Measurements from ENCODE around the gene MYO16.

Gene MYO16

GRCh38 chr13:109111141-109111540, 481.7 kb downstream of the MYO16 start:
- Histone ChIP-seq H3K4me3 (ENCODE audit: low read depth, low read length) (no peak overlapping the region), H3K27ac (ENCODE audit: extremely low read depth, low read depth, low read length) (no peak overlapping the region), H3K9me3 (ENCODE audit: control insufficient read depth, insufficient read depth, low read depth, low read length) (no peaks in the 10 kb centered on the region), H3K4me1 (ENCODE audit: control insufficient read depth, insufficient read depth, low read length) (no peaks in the 10 kb centered on the region), H3K36me3 (ENCODE audit: control insufficient read depth in 2 of 2, insufficient read depth in 1 of 2, low read length in 2 of 2) (no peaks in the 10 kb centered on the region)
- TF ChIP-seq ZNF791 (tag by site-specific recombination; IDR thresholded peaks at IDR 0.05) (no peak), ZNF701 (tag by site-specific recombination; IDR thresholded peaks at IDR 0.05) (no peak), ZSCAN30 (tag by site-specific recombination; IDR thresholded peaks at IDR 0.05) (no peak), ZSCAN23 (tag by site-specific recombination; IDR thresholded peaks at IDR 0.05) (no peak), ZNF398 (tag by site-specific recombination; IDR thresholded peaks at IDR 0.05) (no peak), ZSCAN5A (tag by site-specific recombination; IDR thresholded peaks at IDR 0.05) (no peak)
- ChIA-PET CTCF (interaction anchor here (0.7 kb wide), 1 partner anchor 36 kb away, joined by 3 read pairs; no protein-coding TSS in a partner anchor), POLR2A (no interaction called here)

- Histone ChIP-seq H3K36me3 (ENCODE audit: control insufficient read depth in 2 of 2, insufficient read depth in 1 of 2, low read length in 2 of 2) (no peaks in the 10 kb centered on the region), H3K4me1 (ENCODE audit: control insufficient read depth, insufficient read depth, low read length) (no peaks in the 10 kb centered on the region), H3K4me3 (ENCODE audit: low read depth, low read length) (no peak overlapping the region), H3K9me3 (ENCODE audit: control insufficient read depth, insufficient read depth, low read depth, low read length) (no peaks in the 10 kb centered on the region), H3K27ac (ENCODE audit: extremely low read depth, low read depth, low read length) (no peak overlapping the region)
- ChIA-PET CTCF (no interaction called here), POLR2A (no interaction called here)
- no peak for TF ChIP-seq ZNF148 (tag by site-specific recombination; IDR thresholded peaks at IDR 0.05; ENCODE audit: borderline replicate concordance)
- TF ChIP-seq ZBTB26 (tag by site-specific recombination; optimal IDR thresholded peaks at IDR 0.05): no peak
- no peak for TF ChIP-seq ZFHX2 (tag by site-specific recombination; conservative IDR thresholded peaks at IDR 0.05)
- TF ChIP-seq ZSCAN16 (tag by site-specific recombination; IDR thresholded peaks at IDR 0.05): no peak
- no peak for TF ChIP-seq ZNF132 (tag by site-specific recombination; IDR thresholded peaks at IDR 0.05; ENCODE audit: borderline replicate concordance)
- no peak for TF ChIP-seq ZNF518A (tag by site-specific recombination; conservative IDR thresholded peaks at IDR 0.05; ENCODE audit: low read depth)
- no peak for TF ChIP-seq ZNF785 (tag by site-specific recombination; IDR thresholded peaks at IDR 0.05)
- no peak for TF ChIP-seq ZSCAN4 (tag by site-specific recombination; IDR thresholded peaks at IDR 0.05)
- no peak for TF ChIP-seq PRDM6 (tag by site-specific recombination; IDR thresholded peaks at IDR 0.05)
- no peak for TF ChIP-seq ZNF391 (tag by site-specific recombination; IDR thresholded peaks at IDR 0.05; ENCODE audit: borderline replicate concordance, low read depth)
- no peak for TF ChIP-seq ZNF221 (tag by site-specific recombination; IDR thresholded peaks at IDR 0.05; ENCODE audit: borderline replicate concordance)
- no peak for TF ChIP-seq ZSCAN30 (tag by site-specific recombination; IDR thresholded peaks at IDR 0.05)
- no peak for TF ChIP-seq ZNF600 (tag by site-specific recombination; IDR thresholded peaks at IDR 0.05)
These were observed 484.0 kb downstream of the MYO16 start for GRCh38 chr13:109113427-109113826.

Data from HEK293 (cell line).